Right lobe of liver (tissue), 6 donors: Measurements from ENCODE around the gene C11orf54. TPM values are rescaled to one million over a fixed set of nuclear protein-coding genes. Genes with fewer than 3 reads are reported as not detected.

Experiments
- ATAC-seq, 4 donors: fragments of 200-7000 bp; cut with Tn5 transposase; one replicate each; pipeline ENCODE4 v1.9.1; 2020; ENCODE audit warnings: mild to moderate bottlenecking in 4 of 4, moderate library complexity in 4 of 4
- DNase-seq, 3 donors: peaks; one replicate each; pipeline ENCODE4 v3.0.0-alpha.2; 2020
- H3K27ac ChIP-seq, 3 donors: fragments of 200-600 bp; one replicate each; pipeline ENCODE4 v1.8.0; 2022
- H3K27me3 ChIP-seq, 2 donors: fragments of 200-600 bp; one replicate each; pipeline ENCODE4 v1.8.0; 2022
- H3K36me3 ChIP-seq, 4 donors: fragments of 200-600 bp; sonication (generic) in 1 of 4; one replicate each; pipeline versions ENCODE4 v1.5.1 to v1.8.0; 2017 to 2022; ENCODE audit warnings: control low read depth in 1 of 4
- H3K4me1 ChIP-seq, 4 donors: fragments of 200-600 bp; sonication (generic) in 1 of 4; one replicate each; pipeline versions ENCODE4 v1.5.1 to v1.8.0; 2017 to 2022; ENCODE audit warnings: control low read depth in 1 of 4
- H3K4me3 ChIP-seq, 3 donors: fragments of 200-600 bp; one replicate each; pipeline ENCODE4 v1.8.0; 2022
- H3K9me3 ChIP-seq, 4 donors: fragments of 200-600 bp; sonication (generic) in 1 of 4; one replicate each; pipeline versions ENCODE4 v1.5.1 to v1.8.0; 2017 to 2022; ENCODE audit warnings: control low read depth in 1 of 4
- CTCF ChIP-seq, 4 donors: fragments of 200-600 bp in 3 of 4; fragments of 450-650 bp in 1 of 4; IDR thresholded peaks; one replicate each; pipeline versions ENCODE4 v1.5.1 to v1.8.0; 2016 to 2022; ENCODE audit warnings: antibody characterized with exemption in 4 of 4, mild to moderate bottlenecking in 2 of 4
- POLR2A ChIP-seq: fragments of 450-650 bp; IDR thresholded peaks from one replicate; pipeline ENCODE4 v1.6.1; 2017; ENCODE audit warnings: antibody characterized with exemption, mild to moderate bottlenecking
- WGBS: methylation state at CpG from one replicate; pipeline ENCODE4 v1.1.6; 2018; ENCODE audit warnings: low coverage, low lambda C conversion rate; ENCODE audit not compliant: insufficient coverage; ENCODE audit errors: missing lambda C conversion rate; 5-methylcytosine and 5-hydroxymethylcytosine counted together
- intact Hi-C, 2 donors: fragments of 100-400 bp; cut with DNase I; formaldehyde crosslinking; loops; one replicate each; pipeline versions ENCODE4 v1.11.2 to v1.14.1; 2022
- total RNA-seq, 6 experiments: library from RNA; depleted of rRNA in 2 of 6; stranded (reverse); fragments of >200 nt in 2 of 6; fragmentation: NEBNext Ultra II Directional in 3 of 6; extraction: Animal tissue kit (Norgen Biotek cat#: 25700) in 3 of 6; gene quantifications; one replicate each; pipeline versions ENCODE4 v1.1.0 to v1.2.4, GENCODE V29; 2016 to 2023
- donor health status: DM: no; HTN: yes; CAD: no.
- donor health status: DM: no; HTN: no; CAD: no.
- donor health status: DM: no; HTN: no; CAD: no.
- donor health status: DM: no; HTN: yes; CAD: no.
- donor health status: DM: no; HTN: yes; CAD: no.

The C11orf54 gene
- total RNA-seq, 6 experiments from 2014 or later = 79.9 to 204 (median 124) TPM

DNA sequence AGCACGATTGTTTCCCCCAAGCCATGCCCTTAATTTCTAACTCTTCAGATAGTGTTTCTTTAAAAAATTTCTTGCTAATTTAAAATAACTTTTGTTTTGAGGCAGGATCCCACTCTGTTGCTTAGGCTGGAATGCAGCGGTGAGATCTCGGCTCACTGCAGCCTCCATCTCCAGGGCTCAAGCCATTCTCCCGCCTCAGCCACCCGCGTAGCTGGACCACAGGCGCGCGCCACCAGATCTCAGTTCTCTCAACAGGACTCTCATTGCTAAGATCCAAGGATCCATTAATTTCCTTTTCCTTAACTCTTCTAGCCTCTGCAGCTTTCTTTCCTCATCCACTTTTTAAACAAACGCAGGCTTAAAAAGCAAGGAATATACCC is 42.3 kb downstream of the C11orf54 start:
- WGBS = 0% methylated on average over 10 of the region's 10 CpGs
- Histone ChIP-seq H3K4me1 (peaks cover 0 to 19% (median 5%) of the 10 kb centered on the region in 4 donors), H3K4me3 (peak overlapping the region; percentile 82 to 96 (median 96)), H3K36me3 (peaks cover 0 to 9% (median 1%) of the 10 kb centered on the region in 4 donors), H3K27ac (peak overlapping the region; percentile 47 to 92 (median 88)), H3K27me3 (no peaks in the 10 kb centered on the region), H3K9me3 (no peaks in the 10 kb centered on the region)
- intact Hi-C loops = loop anchor here in 1 of 2 donors (10.0 kb wide), 1 partner anchor 49 kb away; no protein-coding TSS in a partner anchor
- TF ChIP-seq POLR2A (no peak), CTCF (IDR thresholded peaks at IDR 0.05) (no peak)
- ATAC-seq = peak; percentile 41 to 60 (median 52)
- DNase-seq = no peak

DNA sequence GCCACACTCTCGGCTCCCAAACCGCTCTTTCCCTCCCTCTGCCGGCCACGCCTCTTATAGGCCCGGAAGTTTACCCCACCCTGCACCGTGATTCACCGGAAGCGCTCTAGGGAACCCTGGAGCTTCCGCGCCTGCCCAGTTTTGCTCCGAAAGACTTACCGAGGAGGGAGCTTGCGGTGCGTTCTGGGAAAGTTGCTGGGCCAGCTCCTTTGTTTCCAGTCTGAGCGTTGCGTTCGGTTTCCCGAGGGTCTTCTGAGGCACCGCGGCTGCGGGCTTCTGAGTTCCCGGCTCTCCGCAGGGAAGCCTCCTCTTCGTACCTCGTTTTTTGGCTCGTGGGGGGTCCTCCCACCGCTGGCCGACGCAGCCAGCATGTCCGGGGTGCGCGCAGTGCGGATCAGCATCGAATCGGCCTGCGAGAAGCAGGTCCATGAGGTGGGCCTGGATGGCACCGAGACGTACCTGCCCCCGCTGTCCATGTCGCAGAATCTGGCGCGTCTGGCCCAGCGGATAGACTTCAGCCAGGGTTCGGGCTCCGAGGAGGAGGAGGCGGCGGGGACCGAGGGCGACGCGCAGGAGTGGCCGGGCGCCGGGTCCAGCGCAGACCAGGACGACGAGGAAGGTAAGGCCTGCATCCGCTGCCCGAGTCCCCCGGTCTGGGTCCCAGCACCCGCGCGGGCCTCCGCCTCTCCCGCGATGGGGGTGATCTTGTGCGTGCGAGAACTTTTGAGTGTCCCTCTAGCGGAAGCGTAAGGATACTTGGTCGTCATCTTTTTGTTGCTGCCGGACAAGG is 42.9 kb downstream of the C11orf54 start, which contains the start of gene MED17:
MED17 (plus strand) TSS at position 138 of the 790 bp plus-strand sequence; CDS start at position 370, 232 bp downstream.
- ATAC-seq (peak; percentile 99 to 100 (median 99)), DNase-seq (peak; percentile 93 to 96 (median 95))
- Histone ChIP-seq H3K9me3 (no peaks in the 10 kb centered on the region), H3K36me3 (peaks cover 0 to 15% (median 1%) of the 10 kb centered on the region in 4 donors), H3K4me3 (peak within 1 kb of the TSS; percentile 82 to 96 (median 96)), H3K4me1 (peaks cover 0 to 19% (median 5%) of the 10 kb centered on the region in 4 donors), H3K27me3 (no peaks in the 10 kb centered on the region), H3K27ac (peak within 1 kb of the TSS; percentile 88 to 93 (median 92))
- intact Hi-C loops = loop anchor here in 1 of 2 donors (10.0 kb wide), 1 partner anchor 50 kb away; no protein-coding TSS in a partner anchor
- 0% methylated on average over 34 of the region's 72 CpGs for WGBS
- TF ChIP-seq CTCF (IDR thresholded peaks at IDR 0.05) (peak; percentile 39 to 50 (median 43)), POLR2A (peak; percentile 79)

DNA sequence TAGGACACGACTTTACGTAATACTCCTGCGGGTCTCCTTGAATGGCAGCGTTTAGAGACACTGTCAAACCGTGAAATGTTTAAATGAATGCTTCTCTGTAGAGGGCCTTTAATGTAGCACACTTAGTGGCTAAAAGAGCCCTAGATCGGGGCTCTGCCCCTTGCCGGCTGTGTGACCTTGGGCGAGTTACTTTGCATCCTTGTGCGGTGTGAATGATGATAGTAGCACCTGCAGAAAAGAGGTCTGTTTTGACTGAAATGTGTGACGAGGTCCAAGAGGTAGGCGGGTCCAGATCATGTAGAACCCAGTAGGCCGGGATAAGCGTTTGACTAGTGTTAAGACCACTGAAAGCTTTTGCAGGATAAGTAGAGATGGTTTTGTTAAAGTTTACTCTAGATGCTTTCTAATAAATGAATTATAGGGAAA is 43.5 kb downstream of the C11orf54 start:
- H3K36me3 ChIP-seq = peaks cover 0 to 21% (median 5%) of the 10 kb centered on the region in 4 donors
- H3K27ac ChIP-seq = peak overlapping the region; percentile 88 to 93 (median 92)
- TF ChIP-seq POLR2A (no peak), CTCF (IDR thresholded peaks at IDR 0.05) (no peak)
- peaks cover 0 to 19% (median 5%) of the 10 kb centered on the region in 4 donors for H3K4me1 ChIP-seq
- intact Hi-C loops = loop anchor here in 1 of 2 donors (10.0 kb wide), 1 partner anchor 50 kb away; no protein-coding TSS in a partner anchor
- H3K27me3 ChIP-seq = no peaks in the 10 kb centered on the region
- H3K9me3 ChIP-seq = no peaks in the 10 kb centered on the region
- ATAC-seq (no peak), DNase-seq (no peak)
- H3K4me3 ChIP-seq = peak overlapping the region; percentile 82 to 96 (median 96)
- 0% methylated on average over 11 of the region's 13 CpGs for WGBS

DNA sequence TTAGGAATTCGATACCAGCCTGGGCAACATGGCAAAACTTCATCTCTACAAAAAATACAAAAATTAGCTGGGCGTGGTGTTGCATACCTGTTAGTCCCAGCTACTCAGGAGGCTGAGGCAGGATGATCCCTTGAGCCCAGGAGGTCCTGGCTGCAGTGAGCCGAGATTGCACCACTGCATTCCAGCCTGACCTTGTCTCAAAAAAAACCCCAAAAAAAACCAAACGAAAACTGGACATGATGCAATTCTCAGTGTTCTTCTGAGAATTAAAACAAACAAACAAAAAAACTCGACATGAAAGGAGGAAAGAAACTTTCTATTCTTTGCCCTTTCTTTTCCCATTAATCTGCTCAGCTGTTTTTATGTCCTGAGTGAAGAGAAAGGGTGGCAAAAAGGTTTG is 50.0 kb downstream of the C11orf54 start:
- no peaks in the 10 kb centered on the region for H3K9me3 ChIP-seq
- DNase-seq (no peak), ATAC-seq (peak; percentile 40 to 67 (median 50))
- no peaks in the 10 kb centered on the region for H3K27me3 ChIP-seq
- TF ChIP-seq POLR2A = no peak
- no peak for TF ChIP-seq CTCF (IDR thresholded peaks at IDR 0.05)
- intact Hi-C loops = no loop called here
- peaks cover 0 to 84% (median 44%) of the 10 kb centered on the region in 4 donors for H3K36me3 ChIP-seq
- no peak overlapping the region for H3K4me3 ChIP-seq
- H3K27ac ChIP-seq = no peak overlapping the region
- WGBS = 55% methylated on average over 5 of the region's 5 CpGs
- peaks cover 0 to 4% (median 0%) of the 10 kb centered on the region in 4 donors for H3K4me1 ChIP-seq
